Hepatic stellate cell (primary cell): ENCODE measurements around the gene RNF44.

Experiments used
- DNase-seq: peaks from one replicate; pipeline ENCODE4 v3.0.0; 2011; ENCODE audit warnings: low spot score

The RNF44 gene

GRCh38 chr5:176536902-176537553 lies at the start of gene RNF44:
Gene RNF44 (minus strand): TSS chr5:176537402. CDS start chr5:176532472, 4,930 bp downstream.
- peak; percentile 98 for DNase-seq

DNA sequence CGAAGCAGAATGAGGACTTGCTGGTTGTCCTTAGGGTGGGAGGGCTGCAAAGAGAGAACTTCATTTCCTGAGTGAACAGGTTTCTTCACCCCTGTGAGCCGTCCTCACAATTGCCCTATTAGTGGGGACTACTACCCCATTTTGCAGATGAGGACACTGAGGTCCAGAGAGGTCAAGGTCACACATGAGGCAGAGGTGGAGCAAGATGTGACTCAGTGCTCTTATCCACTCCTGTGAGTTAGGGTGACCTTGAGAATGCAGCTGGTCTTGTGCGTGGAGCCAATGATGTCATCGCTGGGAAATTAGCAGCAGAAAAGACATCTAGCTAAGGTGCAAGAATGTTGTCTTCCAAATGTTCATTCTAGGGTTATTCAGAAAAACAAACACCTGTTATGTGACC lies 45.9 kb upstream of the RNF44 start:
- no peak for DNase-seq

- DNase-seq: no peak
These were observed 44.2 kb upstream of the RNF44 start for GRCh38 chr5:176581361-176581760.

DNA sequence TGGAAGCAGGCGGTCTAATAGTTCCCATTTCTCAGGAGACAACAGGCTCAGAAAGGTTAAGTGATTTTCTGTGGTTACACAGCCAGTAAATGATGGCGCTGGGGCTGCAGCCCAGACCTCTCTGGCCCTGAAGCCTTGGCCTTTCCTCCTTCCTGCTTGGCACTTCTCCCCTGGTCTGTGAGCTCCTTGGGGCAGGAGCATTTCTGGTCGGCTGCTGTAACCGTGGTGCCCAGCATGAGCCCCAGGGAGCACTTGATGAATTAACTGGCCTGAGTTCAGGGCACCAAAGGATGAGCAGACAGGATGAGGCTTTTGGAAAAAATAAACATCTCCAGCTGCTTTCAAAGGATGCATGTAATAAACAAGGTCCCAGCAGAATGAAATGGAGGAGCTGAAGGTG lies 42.1 kb upstream of the RNF44 start:
- no peak for DNase-seq

DNA sequence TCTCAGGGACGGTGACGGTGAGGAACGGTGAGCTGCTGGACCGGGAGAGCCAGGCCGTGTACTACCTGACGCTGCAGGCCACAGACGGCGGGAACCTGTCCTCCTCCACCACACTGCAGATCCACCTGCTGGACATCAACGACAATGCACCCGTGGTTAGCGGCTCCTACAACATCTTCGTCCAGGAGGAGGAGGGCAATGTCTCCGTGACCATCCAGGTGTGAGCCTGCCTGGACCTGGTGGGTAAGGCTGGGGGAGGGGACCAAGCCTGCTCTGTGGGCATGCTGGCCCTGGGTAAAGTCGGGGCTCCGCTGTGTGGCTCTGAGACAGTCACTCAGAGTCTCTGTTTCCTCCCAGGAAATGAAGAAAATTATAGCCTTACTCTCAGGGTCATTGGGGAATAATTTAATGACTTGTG lies 41.2 kb upstream of the RNF44 start:
- peak; percentile 60 for DNase-seq

DNA sequence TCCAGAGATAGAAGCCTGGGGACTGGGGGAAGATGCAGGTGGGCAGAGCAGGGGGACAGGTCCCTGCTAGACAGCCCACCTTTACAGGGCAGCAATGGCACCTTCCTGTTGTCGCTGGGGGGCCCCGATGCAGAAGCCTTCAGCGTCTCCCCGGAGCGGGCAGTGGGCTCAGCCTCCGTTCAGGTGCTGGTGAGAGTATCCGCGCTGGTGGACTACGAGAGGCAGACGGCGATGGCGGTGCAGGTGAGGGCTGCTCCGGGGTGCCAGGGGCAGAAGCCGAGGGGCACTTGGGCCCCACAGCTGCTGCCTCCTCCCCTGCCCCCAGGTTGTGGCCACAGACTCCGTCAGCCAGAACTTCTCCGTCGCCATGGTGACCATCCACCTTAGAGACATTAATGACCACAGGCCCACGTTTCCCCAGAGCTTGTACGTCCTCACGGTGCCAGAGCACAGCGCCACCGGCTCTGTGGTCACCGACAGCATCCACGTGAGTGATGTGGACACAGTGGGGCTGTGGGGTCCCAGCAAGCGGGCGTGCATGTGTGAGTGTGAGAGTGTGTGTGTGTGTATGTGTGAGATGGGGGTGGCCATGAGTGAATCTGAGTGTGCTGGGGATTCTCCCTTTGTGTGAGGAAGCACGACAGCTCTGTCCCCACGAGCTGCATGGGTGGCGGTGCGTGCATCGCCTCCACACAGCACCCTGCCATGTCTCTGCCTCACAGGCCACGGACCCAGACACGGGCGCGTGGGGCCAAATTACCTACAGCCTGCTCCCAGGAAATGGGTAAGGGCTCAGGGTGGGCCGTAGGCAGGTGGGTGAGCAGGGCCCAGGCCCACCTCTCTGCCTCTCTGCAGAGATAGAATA lies 40.3 kb upstream of the RNF44 start:
- no peak for DNase-seq

DNA sequence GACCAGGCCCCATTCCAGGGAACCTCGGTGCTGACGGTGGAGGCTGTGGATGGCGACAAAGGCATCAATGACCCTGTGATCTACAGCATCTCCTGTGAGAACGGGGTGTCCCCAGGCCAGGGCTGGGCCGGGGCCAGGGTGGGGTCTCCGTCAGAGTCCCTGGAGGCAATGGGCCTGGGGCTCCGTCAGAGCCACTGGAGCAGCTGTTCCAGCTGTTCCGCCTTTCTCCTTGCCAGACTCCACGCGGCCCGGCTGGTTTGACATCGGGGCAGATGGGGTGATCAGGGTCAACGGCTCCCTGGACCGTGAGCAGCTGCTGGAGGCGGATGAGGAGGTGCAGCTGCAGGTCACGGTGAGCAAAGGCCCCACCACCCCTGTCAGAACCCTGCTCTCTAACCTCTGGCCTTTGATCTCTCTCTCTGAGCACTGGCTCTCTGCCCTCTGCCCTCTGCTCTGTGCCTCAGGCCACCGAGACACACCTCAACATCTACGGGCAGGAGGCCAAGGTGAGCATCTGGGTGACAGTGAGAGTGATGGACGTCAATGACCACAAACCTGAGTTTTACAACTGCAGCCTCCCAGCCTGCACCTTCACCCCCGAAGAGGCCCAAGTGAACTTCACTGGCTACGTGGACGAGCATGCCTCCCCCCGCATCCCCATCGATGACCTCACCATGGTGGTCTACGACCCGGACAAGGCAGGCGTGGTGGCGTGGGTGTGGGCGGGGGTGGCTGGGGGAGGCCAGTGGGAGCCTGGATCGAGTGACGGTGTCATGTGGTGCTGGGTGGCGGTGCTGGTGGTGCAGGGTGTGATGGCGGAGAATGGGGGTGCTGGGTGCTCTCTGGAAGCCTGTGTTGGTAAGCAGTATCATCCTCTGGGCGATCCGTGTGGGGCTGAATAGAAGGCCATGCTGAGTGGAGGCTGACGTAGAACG lies 38.6 kb upstream of the RNF44 start:
- DNase-seq: no peak

- no peak for DNase-seq
These were observed 37.9 kb upstream of the RNF44 start for GRCh38 chr5:176575066-176575465.

GRCh38 chr5:176574297-176574591 lies 37.0 kb upstream of the RNF44 start:
- no peak for DNase-seq

- DNase-seq: peak; percentile 81
These were observed 36.5 kb upstream of the RNF44 start for GRCh38 chr5:176573564-176574296.

DNA sequence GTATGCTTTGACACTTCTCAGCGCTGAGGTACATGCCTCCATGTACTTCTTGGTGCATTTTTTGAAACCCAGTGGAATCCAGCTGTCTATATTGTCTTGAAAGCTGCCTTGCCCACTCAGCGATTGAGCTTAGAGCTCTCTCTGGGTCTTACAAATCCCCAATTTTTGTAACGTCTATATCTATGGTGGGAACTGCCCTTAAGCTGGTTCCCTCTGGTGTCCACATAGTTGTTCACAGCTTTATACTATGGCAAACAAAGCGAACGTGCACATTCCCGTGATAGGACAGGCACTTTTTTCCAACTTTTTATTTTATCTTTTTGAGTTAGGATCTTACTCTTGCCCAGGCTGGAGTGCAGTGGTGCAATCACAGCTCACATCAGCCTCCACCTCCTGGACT lies 32.8 kb upstream of the RNF44 start:
- DNase-seq: peak; percentile 38

DNA sequence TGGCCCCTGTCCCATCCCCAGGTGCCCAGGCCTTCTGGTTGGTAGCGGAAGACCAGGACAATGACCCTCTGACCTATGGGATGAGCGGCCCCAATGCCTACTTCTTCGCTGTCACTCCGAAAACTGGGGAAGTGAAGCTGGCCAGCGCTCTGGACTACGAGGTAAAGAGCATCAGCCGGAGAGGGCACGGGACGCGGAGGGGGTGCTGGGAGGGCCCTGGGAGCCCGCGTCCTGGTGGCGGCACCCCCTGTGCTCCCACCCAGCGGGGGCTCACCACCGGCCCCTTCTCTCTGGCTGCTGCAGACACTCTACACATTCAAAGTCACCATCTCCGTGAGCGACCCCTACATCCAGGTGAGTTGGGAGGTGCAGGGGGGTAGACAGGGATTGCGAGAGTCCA lies 31.5 kb upstream of the RNF44 start:
- DNase-seq: no peak

- no peak for DNase-seq
These were observed 28.6 kb upstream of the RNF44 start for GRCh38 chr5:176565760-176566288.

DNA sequence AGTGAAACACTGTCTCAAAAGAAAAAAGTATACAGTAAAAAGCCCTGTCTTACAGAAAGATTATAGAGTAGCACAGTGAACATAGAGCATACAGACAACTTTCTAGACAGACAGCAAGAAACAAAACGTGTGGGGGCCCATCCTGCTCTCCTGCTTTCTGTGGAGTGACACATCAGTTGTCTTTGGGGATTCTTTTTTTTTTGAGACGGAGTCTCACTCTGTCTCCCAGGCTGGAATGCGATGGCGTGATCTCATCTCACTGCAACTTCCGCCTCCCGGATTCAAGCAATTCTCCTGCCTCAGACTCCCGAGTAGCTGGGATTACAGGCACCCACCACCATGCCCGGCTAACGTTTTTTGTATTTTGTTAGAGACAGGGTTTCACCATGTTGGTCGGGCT lies 26.8 kb upstream of the RNF44 start:
- no peak for DNase-seq

DNA sequence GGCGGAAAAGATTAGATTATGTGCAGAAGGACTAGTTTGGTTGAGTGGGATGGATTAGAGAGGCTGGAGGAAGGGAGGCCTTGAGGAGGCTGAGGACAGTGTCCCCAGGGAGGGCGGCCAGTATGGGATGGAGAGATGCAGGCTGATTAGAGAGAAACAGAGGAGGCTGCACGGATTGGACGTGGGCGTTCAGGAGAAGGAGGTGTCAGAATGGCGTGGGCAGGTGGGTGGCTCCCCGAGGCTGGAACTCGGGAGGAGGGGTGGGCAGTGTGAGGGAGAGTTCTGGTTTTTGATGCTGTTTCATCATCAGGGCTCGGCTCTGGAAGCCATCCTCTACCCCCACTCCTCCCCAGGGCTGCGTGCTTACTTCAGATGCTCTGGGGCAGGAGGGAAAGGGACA lies 25.0 kb upstream of the RNF44 start:
- no peak for DNase-seq

DNA sequence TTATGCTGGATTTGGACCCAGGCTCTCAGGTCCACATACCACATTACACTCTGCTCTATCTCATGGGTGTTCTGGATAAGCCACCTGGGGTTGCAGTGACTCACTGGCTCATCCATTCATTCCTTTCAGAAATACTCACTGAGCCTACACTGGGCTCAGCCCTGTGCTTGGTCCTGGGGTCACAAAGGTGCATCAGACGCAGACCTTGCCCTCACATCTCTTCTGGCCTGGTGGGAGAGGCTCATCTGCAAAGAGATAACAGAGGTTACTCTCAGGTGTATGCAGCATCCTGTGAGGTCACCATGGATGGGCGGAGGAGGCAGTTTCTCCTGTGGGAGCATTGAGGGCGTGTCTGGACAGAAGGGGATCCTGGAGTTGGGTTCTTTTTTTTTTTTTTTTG lies 24.1 kb upstream of the RNF44 start:
- DNase-seq: no peak

- DNase-seq: no peak
These were observed 23.2 kb upstream of the RNF44 start for GRCh38 chr5:176560364-176560763.

DNA sequence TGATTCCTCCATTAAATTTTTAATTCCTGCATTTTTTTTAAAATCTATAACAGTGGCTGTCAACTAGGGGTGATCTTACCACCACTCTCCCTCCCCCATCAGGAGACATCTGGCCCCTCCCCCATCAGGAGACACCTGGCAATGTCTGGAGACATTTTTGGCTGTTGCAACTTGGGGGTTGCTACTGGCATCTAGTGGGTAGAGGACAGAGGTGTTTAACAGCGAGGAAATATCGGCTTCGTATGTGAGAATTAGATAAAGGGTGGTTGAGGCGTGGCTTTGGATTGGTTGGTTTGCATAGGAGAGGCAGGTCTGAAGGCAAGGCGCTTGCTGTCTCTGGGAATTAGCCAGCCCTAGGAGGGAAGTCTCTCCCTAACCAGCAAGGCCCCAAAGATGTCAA lies 22.5 kb upstream of the RNF44 start:
- no peak for DNase-seq

GRCh38 chr5:176557846-176558245 lies 20.6 kb upstream of the RNF44 start:
- DNase-seq: no peak

- DNase-seq: no peak
These were observed 16.3 kb upstream of the RNF44 start for GRCh38 chr5:176553260-176554085.

DNA sequence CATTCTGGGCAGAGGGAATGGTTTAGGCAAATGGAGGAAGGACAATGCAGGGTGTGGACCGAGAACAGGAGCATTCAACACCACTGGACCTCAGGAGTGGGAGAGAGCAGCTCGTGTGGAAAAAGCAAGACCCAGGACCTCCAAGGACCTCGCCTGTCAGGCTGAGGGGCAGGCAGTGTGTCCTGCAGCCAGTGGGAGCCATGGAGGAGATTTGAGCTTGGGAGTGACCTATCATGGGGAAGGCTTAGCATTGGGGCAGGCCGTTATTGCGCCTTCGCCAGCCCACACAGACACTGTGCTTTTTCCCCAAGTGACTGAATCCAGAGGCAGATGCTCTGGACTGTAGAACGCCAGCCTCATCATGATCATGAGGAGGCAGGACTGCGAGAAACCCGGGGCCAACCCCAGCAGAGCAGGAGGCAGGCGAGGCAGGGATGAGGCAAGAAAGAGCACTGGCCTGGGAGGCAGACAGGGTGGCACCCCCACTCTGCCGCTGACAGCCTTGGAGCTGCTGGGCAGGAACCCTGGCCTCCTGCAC lies 15.2 kb upstream of the RNF44 start:
- no peak for DNase-seq
